Subcutaneous abdominal adipose tissue (tissue), 5 donors: ENCODE measurements around the gene TFF2.

Source experiments
- H3K27ac ChIP-seq: one replicate; pipeline ENCODE4 v1.7.0; 2013; ENCODE audit warnings: low read depth, mild to moderate bottlenecking, inconsistent platforms, low read length, moderate library complexity
- H3K27me3 ChIP-seq, 5 donors: one replicate each; pipeline ENCODE4 v1.7.0; 2013; ENCODE audit warnings: low read length in 5 of 5, inconsistent platforms in 1 of 5; ENCODE audit not compliant: control insufficient read depth in 5 of 5, insufficient read depth in 4 of 5
- H3K36me3 ChIP-seq, 5 donors: one replicate each; pipeline ENCODE4 v1.7.0; 2013; ENCODE audit warnings: low read length in 5 of 5; ENCODE audit not compliant: control insufficient read depth in 5 of 5, insufficient read depth in 5 of 5
- H3K4me1 ChIP-seq, 5 donors: one replicate each; pipeline ENCODE4 v1.7.0; 2013; ENCODE audit warnings: low read length in 5 of 5, mild to moderate bottlenecking in 3 of 5, moderate library complexity in 1 of 5; ENCODE audit not compliant: control insufficient read depth in 5 of 5, insufficient read depth in 5 of 5
- H3K4me3 ChIP-seq, 5 donors: one replicate each; pipeline ENCODE4 v1.7.0; 2013; ENCODE audit warnings: low read length in 5 of 5, low read depth in 1 of 5
- H3K9ac ChIP-seq, 5 donors: one replicate each; pipeline ENCODE4 v1.7.0; 2013; ENCODE audit warnings: low read length in 5 of 5, mild to moderate bottlenecking in 4 of 5, moderate library complexity in 3 of 5
- H3K9me3 ChIP-seq, 5 donors: one replicate each; pipeline ENCODE4 v1.7.0; 2013; ENCODE audit warnings: low read length in 5 of 5; ENCODE audit not compliant: control insufficient read depth in 5 of 5
- donor health status: healthy.
- donor health status: healthy.
- donor health status: healthy.
- donor health status: healthy.
- donor health status: healthy.

TFF2 gene

GRCh38 chr21:42376338-42376982, 25.7 kb upstream of the TFF2 start:
- Histone ChIP-seq H3K9ac (no peak overlapping the region), H3K9me3 (peaks cover 0 to 1% (median 0%) of the 10 kb centered on the region in 5 donors), H3K27me3 (peaks cover 11 to 29% (median 23%) of the 10 kb centered on the region in 5 donors), H3K36me3 (no peaks in the 10 kb centered on the region), H3K27ac (no peak overlapping the region), H3K4me1 (no peaks in the 10 kb centered on the region), H3K4me3 (no peak overlapping the region)

- Histone ChIP-seq H3K27me3 (peaks cover 11 to 29% (median 23%) of the 10 kb centered on the region in 5 donors), H3K9me3 (no peaks in the 10 kb centered on the region), H3K4me3 (no peak overlapping the region), H3K4me1 (no peaks in the 10 kb centered on the region), H3K27ac (no peak overlapping the region), H3K9ac (no peak overlapping the region), H3K36me3 (no peaks in the 10 kb centered on the region)
These were observed 25.2 kb upstream of the TFF2 start for GRCh38 chr21:42375966-42376337.

GRCh38 chr21:42375506-42375905, 24.7 kb upstream of the TFF2 start:
- H3K36me3 ChIP-seq: no peaks in the 10 kb centered on the region
- H3K4me1 ChIP-seq: no peaks in the 10 kb centered on the region
- peaks cover 11 to 33% (median 28%) of the 10 kb centered on the region in 5 donors for H3K27me3 ChIP-seq
- no peaks in the 10 kb centered on the region for H3K9me3 ChIP-seq
- H3K27ac ChIP-seq: no peak overlapping the region
- no peak overlapping the region for H3K4me3 ChIP-seq
- no peak overlapping the region for H3K9ac ChIP-seq

- Histone ChIP-seq H3K4me3 (no peak overlapping the region), H3K27ac (no peak overlapping the region), H3K36me3 (no peaks in the 10 kb centered on the region), H3K9me3 (no peaks in the 10 kb centered on the region), H3K9ac (no peak overlapping the region), H3K4me1 (no peaks in the 10 kb centered on the region), H3K27me3 (peaks cover 11 to 38% (median 29%) of the 10 kb centered on the region in 5 donors)
These were observed 24.2 kb upstream of the TFF2 start for GRCh38 chr21:42374864-42375499.

GRCh38 chr21:42374457-42374856, 23.7 kb upstream of the TFF2 start:
- Histone ChIP-seq H3K4me1 (no peaks in the 10 kb centered on the region), H3K36me3 (no peaks in the 10 kb centered on the region), H3K27ac (no peak overlapping the region), H3K9ac (no peak overlapping the region), H3K4me3 (no peak overlapping the region), H3K27me3 (peaks cover 11 to 38% (median 29%) of the 10 kb centered on the region in 5 donors), H3K9me3 (no peaks in the 10 kb centered on the region)

- Histone ChIP-seq H3K9me3 (no peaks in the 10 kb centered on the region), H3K9ac (no peak overlapping the region), H3K4me3 (no peak overlapping the region), H3K4me1 (no peaks in the 10 kb centered on the region), H3K27me3 (peaks cover 11 to 38% (median 30%) of the 10 kb centered on the region in 5 donors), H3K27ac (no peak overlapping the region), H3K36me3 (no peaks in the 10 kb centered on the region)
These were observed 23.2 kb upstream of the TFF2 start for GRCh38 chr21:42373908-42374455.

GRCh38 chr21:42373196-42373907, 22.6 kb upstream of the TFF2 start:
- no peaks in the 10 kb centered on the region for H3K9me3 ChIP-seq
- no peak overlapping the region for H3K4me3 ChIP-seq
- no peak overlapping the region for H3K9ac ChIP-seq
- no peaks in the 10 kb centered on the region for H3K4me1 ChIP-seq
- H3K27me3 ChIP-seq: peaks cover 11 to 38% (median 30%) of the 10 kb centered on the region in 5 donors
- H3K27ac ChIP-seq: no peak overlapping the region
- no peaks in the 10 kb centered on the region for H3K36me3 ChIP-seq

GRCh38 chr21:42370894-42371654, 20.3 kb upstream of the TFF2 start:
- Histone ChIP-seq H3K9me3 (no peaks in the 10 kb centered on the region), H3K4me3 (no peak overlapping the region), H3K9ac (no peak overlapping the region)

GRCh38 chr21:42369821-42370220, 19.0 kb upstream of the TFF2 start:
- H3K4me3 ChIP-seq: no peak overlapping the region
- no peaks in the 10 kb centered on the region for H3K36me3 ChIP-seq
- H3K27ac ChIP-seq: no peak overlapping the region
- no peaks in the 10 kb centered on the region for H3K4me1 ChIP-seq
- no peak overlapping the region for H3K9ac ChIP-seq
- H3K27me3 ChIP-seq: peaks cover 4 to 25% (median 13%) of the 10 kb centered on the region in 5 donors
- no peaks in the 10 kb centered on the region for H3K9me3 ChIP-seq

More at GRCh38 chr21:42370894-42371654, 20.3 kb upstream of the TFF2 start:
- H3K36me3 ChIP-seq: no peaks in the 10 kb centered on the region
- peaks cover 11 to 26% (median 20%) of the 10 kb centered on the region in 5 donors for H3K27me3 ChIP-seq
- no peak overlapping the region for H3K27ac ChIP-seq
- H3K4me1 ChIP-seq: no peaks in the 10 kb centered on the region
